HepG2 (cell line): ENCODE results near the gene GPR39. TPM values are rescaled to one million over a fixed set of nuclear protein-coding genes. Genes with fewer than 3 reads are reported as not detected.

Source experiments
- ATAC-seq: fragments of 200-7000 bp; cut with Tn5 transposase; 3 replicates; pipeline ENCODE4 v1.9.1; 2020; ENCODE audit warnings: mild to moderate bottlenecking, moderate library complexity
- BruUV-seq: library from RNA; stranded (reverse); fragments of 400-500 nt; replicated peaks from 2 replicates; lab custom pipeline; 2021; lab: Mats Ljungman, UMichigan
- CTCF ChIA-PET: fragments of 300-600 bp; formaldehyde crosslinking; extraction: SDS; loops from one replicate; lab custom pipeline; 2021; ENCODE audit warnings: low total read pairs, inconsistent platforms, low intra/inter-chr PET ratio; lab: Yijun Ruan, JAX
- POLR2A ChIA-PET: fragments of 350-600 bp; sonication (Branson Sonifier 250); formaldehyde crosslinking; loops from one replicate; lab custom pipeline; 2020; ENCODE audit warnings: antibody characterized with exemption, inconsistent platforms; lab: Yijun Ruan, JAX
- DNase-seq: peaks from one replicate; pipeline ENCODE4 v3.0.0-alpha.2; 2015; ENCODE audit warnings: low spot score
- FAIRE-seq: peaks from 3 replicates; lab custom pipeline; 2011; peaks lifted over from hg19 to GRCh38; lab: Jason Lieb, UNC
- H2AFZ ChIP-seq: one replicate; pipeline ENCODE4 v1.6.1; 2011; ENCODE audit warnings: low read length, inconsistent platforms
- H3K27ac ChIP-seq: fragments of 300-600 bp; 3 replicates; pipeline ENCODE4 v1.8.0; 2011; ENCODE audit warnings: mixed run types, mild to moderate bottlenecking, mixed read lengths, low read length, inconsistent platforms; ENCODE audit not compliant: insufficient read depth; ENCODE audit errors: extremely low read length
- H3K27me3 ChIP-seq, 2 experiments: fragments of 200-600 bp in 1 of 2; 2 replicates in 1 of 2; 3 replicates in 1 of 2; pipeline versions ENCODE4 v1.6.0 to v1.8.0; 2011; ENCODE audit warnings: low read length in 2 of 2, mild to moderate bottlenecking in 2 of 2, moderate library complexity in 2 of 2, inconsistent platforms in 1 of 2; ENCODE audit not compliant: insufficient read depth in 2 of 2, control insufficient read depth in 1 of 2
- H3K36me3 ChIP-seq, 2 experiments: fragments of 200-600 bp in 1 of 2; replicated peaks in 1 of 2; 2 replicates in 1 of 2; 3 replicates in 1 of 2; pipeline versions ENCODE4 v1.5.1 to v1.8.0; 2011; ENCODE audit warnings: low read length in 2 of 2, inconsistent platforms in 1 of 2; ENCODE audit not compliant: insufficient read depth in 2 of 2, control insufficient read depth in 1 of 2
- H3K4me1 ChIP-seq: 2 replicates; pipeline ENCODE4 v1.5.1; 2012; ENCODE audit warnings: low read length, inconsistent platforms; ENCODE audit not compliant: insufficient read depth
- H3K4me2 ChIP-seq: 2 replicates; pipeline ENCODE4 v1.6.0; 2011; ENCODE audit warnings: low read depth, low read length, inconsistent platforms
- H3K4me3 ChIP-seq, 3 experiments: fragments of 200-600 bp in 1 of 3; sonication (generic), shearing (Covaris generic) in 1 of 3; replicated peaks in 1 of 3; 2 replicates each; pipeline ENCODE4 v1.5.1; 2011 to 2016; ENCODE audit warnings: low read length in 3 of 3, inconsistent platforms in 2 of 3, low read depth in 2 of 3, mild to moderate bottlenecking in 2 of 3, control low read depth in 1 of 3, mixed read lengths in 1 of 3; ENCODE audit not compliant: insufficient read depth in 1 of 3
- H3K79me2 ChIP-seq: one replicate; pipeline ENCODE4 v1.6.1; 2011; ENCODE audit warnings: low read length, inconsistent platforms; ENCODE audit not compliant: insufficient read depth
- H3K9ac ChIP-seq: 2 replicates; pipeline ENCODE4 v1.6.0; 2011; ENCODE audit warnings: mild to moderate bottlenecking, low read depth, low read length, inconsistent platforms; ENCODE audit not compliant: insufficient read depth
- H3K9me3 ChIP-seq: 2 replicates; pipeline ENCODE4 v1.5.1; 2012; ENCODE audit warnings: mild to moderate bottlenecking, low read length
- H4K20me1 ChIP-seq: 2 replicates; pipeline ENCODE4 v1.6.0; 2011; ENCODE audit warnings: inconsistent platforms, mild to moderate bottlenecking, low read length, moderate library complexity; ENCODE audit not compliant: insufficient read depth
- GABPA ChIP-seq, 2 experiments: IDR thresholded peaks; 2 replicates each; pipeline ENCODE4 v1.6.1; 2011 to 2016; ENCODE audit warnings: low read depth in 2 of 2, low read length in 1 of 2, missing biosample characterization in 1 of 2, missing genetic modification characterization in 1 of 2
- MAF1 ChIP-seq: sonication (generic); formaldehyde crosslinking; IDR thresholded peaks from 2 replicates; pipeline ENCODE4 v1.5.0; 2020; ENCODE audit warnings: missing genetic modification reagents, borderline replicate concordance
- MTF2 ChIP-seq: sonication (generic); formaldehyde crosslinking; IDR thresholded peaks from 2 replicates; pipeline ENCODE4 v1.5.0; 2020; ENCODE audit warnings: missing genetic modification reagents, borderline replicate concordance
- RARG ChIP-seq: sonication (generic); formaldehyde crosslinking; IDR thresholded peaks from 2 replicates; pipeline ENCODE4 v1.4.0; 2020; ENCODE audit warnings: low read depth, mild to moderate bottlenecking, missing genetic modification reagents
- SRSF1 ChIP-seq: fragments of 200-400 bp; formaldehyde crosslinking; optimal IDR thresholded peaks from 2 replicates; pipeline ENCODE3; 2017; ENCODE audit warnings: mild to moderate bottlenecking, low read depth, low read length, moderate library complexity
- STAT6 ChIP-seq: sonication (generic); formaldehyde crosslinking; IDR thresholded peaks from 2 replicates; pipeline ENCODE4 v1.4.0; 2020; ENCODE audit warnings: missing genetic modification reagents, mild to moderate bottlenecking, borderline replicate concordance
- TEAD2 ChIP-seq: sonication (generic); formaldehyde crosslinking; IDR thresholded peaks from 2 replicates; pipeline ENCODE4 v1.9.0; 2021; ENCODE audit warnings: missing genetic modification reagents
- ZBTB20 ChIP-seq: sonication (generic); formaldehyde crosslinking; IDR thresholded peaks from 2 replicates; pipeline ENCODE4 v1.8.1; 2023; ENCODE audit warnings: missing genetic modification reagents, low read depth, mild to moderate bottlenecking, borderline replicate concordance
- ZBTB42 ChIP-seq: sonication (generic); formaldehyde crosslinking; IDR thresholded peaks from 2 replicates; pipeline ENCODE4 v1.5.0; 2020; ENCODE audit warnings: mild to moderate bottlenecking, missing genetic modification reagents
- ZMYM3 ChIP-seq: sonication (generic); formaldehyde crosslinking; IDR thresholded peaks from 2 replicates; pipeline ENCODE4 v1.5.1; 2020; ENCODE audit warnings: mild to moderate bottlenecking, missing genetic modification reagents
- ZNF512B ChIP-seq: sonication (generic); formaldehyde crosslinking; IDR thresholded peaks from 2 replicates; pipeline ENCODE4 v1.5.1; 2020; ENCODE audit warnings: missing genetic modification reagents, mild to moderate bottlenecking, borderline replicate concordance
- ZNF530 ChIP-seq: sonication (generic); formaldehyde crosslinking; IDR thresholded peaks from 2 replicates; pipeline ENCODE4 v1.5.0; 2020; ENCODE audit warnings: low read depth, mild to moderate bottlenecking, missing genetic modification reagents
- ZNF710 ChIP-seq: sonication (generic); formaldehyde crosslinking; IDR thresholded peaks from 2 replicates; pipeline ENCODE4 v1.5.0; 2020; ENCODE audit warnings: mild to moderate bottlenecking, missing genetic modification reagents, borderline replicate concordance
- in situ Hi-C: cut with HindIII; loops from 2 replicates; pipeline ENCODE4 v1.10.0; 2017; ENCODE audit warnings: low pct_unique_long_range_greater_than_20kb; ENCODE audit not compliant: extremely low pct_ligation_motif_present
- intact Hi-C: fragments of 100-400 bp; cut with micrococcal nuclease; formaldehyde crosslinking; loops from one replicate; pipeline ENCODE4 v1.10.0; 2022; ENCODE audit not compliant: unreplicated experiment
- polyA plus RNA-seq, 8 experiments: library from polyadenylated mRNA; depleted of rRNA in 3 of 8; stranded (reverse) in 7 of 8; unstranded in 1 of 8; fragments of >200 nt; fragmentation: Illumina TruSeq in 4 of 8; extraction: Trizol in 4 of 8; gene quantifications; 2 replicates each; pipeline versions ENCODE4 v1.2.1 to v1.2.3, GENCODE V29; 2011 to 2016; ENCODE audit warnings: low read depth in 4 of 8, missing spikeins in 1 of 8, mixed read lengths in 1 of 8; ENCODE audit not compliant: insufficient read depth in 1 of 8
- total RNA-seq, 5 experiments: library from RNA; depleted of rRNA; stranded (reverse); fragments of >200 nt; fragmentation: Illumina TruSeq; extraction: Trizol; gene quantifications; 2 replicates each; pipeline ENCODE4 v1.2.3, GENCODE V29; 2016; ENCODE audit warnings: low read depth in 1 of 5

GPR39 gene
- total and polyA plus RNA-seq, 2 of the 13 experiments (the other 11 are each of a cell fraction or from before 2014, with no cell fraction given), result 0.16 to 0.62 TPM

- TF ChIP-seq STAT6 (CRISPR knock-in tag) (no peak), MAF1 (CRISPR knock-in tag) (no peak), ZBTB20 (CRISPR knock-in tag) (no peak)
- TF ChIP-seq, all 625 proteins: peak for 0
These were observed 13.5 kb downstream of the GPR39 start (continued) for GRCh38 chr2:132429941-132430573.

GRCh38 chr2:132430895-132431294 lies 14.3 kb downstream of the GPR39 start:
- POLR2A ChIA-PET, result no interaction called here
- no peaks in the 10 kb centered on the region for H4K20me1 ChIP-seq
- H3K9ac ChIP-seq, result no peak overlapping the region
- H3K4me3 ChIP-seq, result no peak overlapping the region
- TF ChIP-seq ZNF512B (CRISPR knock-in tag) (no peak), GABPA (IDR thresholded peaks at IDR 0.05; ENCODE audit: low read depth, low read length) (no peak), GABPA (CRISPR knock-in tag; IDR thresholded peaks at IDR 0.05; ENCODE audit: low read depth) (no peak), ZNF710 (CRISPR knock-in tag) (no peak), TEAD2 (CRISPR knock-in tag) (no peak), SRSF1 (no peak), MTF2 (CRISPR knock-in tag) (no peak), ZMYM3 (no peak), ZNF530 (CRISPR knock-in tag) (no peak), RARG (CRISPR knock-in tag) (no peak), ZBTB42 (CRISPR knock-in tag) (no peak)
- CTCF ChIA-PET, result no interaction called here
- in situ Hi-C loops (no loop called here), intact Hi-C loops (no loop called here)
- peaks cover 12% of the 10 kb centered on the region for H3K4me1 ChIP-seq
- no peak overlapping the region for H2AFZ ChIP-seq
- no peak for FAIRE-seq
- no peak overlapping the region for H3K27ac ChIP-seq
- no peaks in the 10 kb centered on the region for H3K36me3 ChIP-seq
- DNase-seq, result no peak
- no peak overlapping the region for H3K4me2 ChIP-seq
- BruUV-seq, result no TSS peak
- no peak for ATAC-seq
- H3K27me3 ChIP-seq, result no peaks in the 10 kb centered on the region
- H3K79me2 ChIP-seq, result no peaks in the 10 kb centered on the region
- H3K9me3 ChIP-seq, result peaks cover 10% of the 10 kb centered on the region
